Nephron progenitor cell (in vitro differentiated cells): ENCODE data around the gene ALKBH7.

ENCODE experiments used
- DNase-seq: peaks from one replicate; pipeline ENCODE4 v3.0.0; 2021
- H3K27ac Mint-ChIP-seq: 2 replicates; pipeline ENCODE4 v1.8.0; 2021; ENCODE audit warnings: mild to moderate bottlenecking, moderate library complexity, mixed read lengths
- H3K27me3 Mint-ChIP-seq: 2 replicates; pipeline ENCODE4 v1.8.0; 2021; ENCODE audit warnings: mild to moderate bottlenecking, low read depth, mixed read lengths; ENCODE audit not compliant: poor library complexity
- H3K36me3 Mint-ChIP-seq: 2 replicates; pipeline ENCODE4 v1.8.0; 2021; ENCODE audit warnings: low read depth, mixed read lengths
- H3K4me1 Mint-ChIP-seq: 2 replicates; pipeline ENCODE4 v1.8.0; 2021; ENCODE audit warnings: mixed read lengths
- H3K4me3 Mint-ChIP-seq: 2 replicates; pipeline ENCODE4 v1.8.0; 2021; ENCODE audit warnings: mild to moderate bottlenecking, moderate library complexity, mixed read lengths
- H3K9me3 Mint-ChIP-seq: 2 replicates; pipeline ENCODE4 v1.8.0; 2021; ENCODE audit warnings: mild to moderate bottlenecking, moderate library complexity, mixed read lengths
- TF ChIP-seq, protein P1 (sequence below): fragments of 200-600 bp; sonication (generic); IDR thresholded peaks from 2 replicates; pipeline ENCODE4 v1.5.0; 2021; ENCODE audit warnings: antibody characterized with exemption

The ALKBH7 gene

DNA sequence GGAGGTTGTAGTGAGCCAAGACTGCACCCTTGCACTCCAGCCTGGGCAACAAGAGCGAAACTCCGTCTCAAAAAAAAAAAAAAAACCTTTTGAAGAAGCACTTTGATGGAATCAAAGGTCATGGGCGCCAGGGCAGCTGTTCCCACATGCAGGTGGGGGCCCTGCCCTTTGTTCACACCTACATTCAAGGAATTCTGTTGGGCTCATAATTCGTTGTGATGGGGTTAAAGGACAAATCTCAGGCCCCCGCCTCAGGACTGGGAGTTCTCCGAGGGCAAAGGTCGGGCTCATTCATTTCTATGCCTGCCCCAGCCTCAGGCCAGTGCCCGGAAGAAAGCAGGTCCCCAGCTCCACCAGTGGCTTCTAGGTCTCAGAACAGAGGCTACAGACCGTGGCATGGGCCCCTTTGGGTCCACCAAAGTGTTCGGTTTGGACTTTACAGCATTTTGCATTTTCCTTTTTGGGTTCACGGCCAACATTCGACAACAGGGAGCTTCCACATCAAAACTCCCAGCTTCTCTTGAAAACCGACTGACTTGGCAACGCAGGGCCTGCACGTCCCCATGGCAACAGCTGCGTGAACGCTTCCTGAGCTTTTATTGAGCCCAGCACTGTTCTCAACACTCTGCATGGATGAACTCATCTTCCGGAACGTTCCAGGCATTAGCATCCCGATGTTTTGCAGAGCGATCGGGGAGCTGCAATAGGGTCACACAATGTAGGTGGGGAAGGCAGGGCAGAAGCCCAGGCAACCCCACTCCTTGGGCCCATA lies 30.4 kb downstream of the ALKBH7 start:
- no peaks in the 10 kb centered on the region for H3K27me3 Mint-ChIP-seq
- no peak overlapping the region for H3K4me3 Mint-ChIP-seq
- DNase-seq: peak; percentile 27
- H3K36me3 Mint-ChIP-seq: no peaks in the 10 kb centered on the region
- H3K4me1 Mint-ChIP-seq: peaks cover 24% of the 10 kb centered on the region
- H3K9me3 Mint-ChIP-seq: no peaks in the 10 kb centered on the region
- TF ChIP-seq, protein P1, sequence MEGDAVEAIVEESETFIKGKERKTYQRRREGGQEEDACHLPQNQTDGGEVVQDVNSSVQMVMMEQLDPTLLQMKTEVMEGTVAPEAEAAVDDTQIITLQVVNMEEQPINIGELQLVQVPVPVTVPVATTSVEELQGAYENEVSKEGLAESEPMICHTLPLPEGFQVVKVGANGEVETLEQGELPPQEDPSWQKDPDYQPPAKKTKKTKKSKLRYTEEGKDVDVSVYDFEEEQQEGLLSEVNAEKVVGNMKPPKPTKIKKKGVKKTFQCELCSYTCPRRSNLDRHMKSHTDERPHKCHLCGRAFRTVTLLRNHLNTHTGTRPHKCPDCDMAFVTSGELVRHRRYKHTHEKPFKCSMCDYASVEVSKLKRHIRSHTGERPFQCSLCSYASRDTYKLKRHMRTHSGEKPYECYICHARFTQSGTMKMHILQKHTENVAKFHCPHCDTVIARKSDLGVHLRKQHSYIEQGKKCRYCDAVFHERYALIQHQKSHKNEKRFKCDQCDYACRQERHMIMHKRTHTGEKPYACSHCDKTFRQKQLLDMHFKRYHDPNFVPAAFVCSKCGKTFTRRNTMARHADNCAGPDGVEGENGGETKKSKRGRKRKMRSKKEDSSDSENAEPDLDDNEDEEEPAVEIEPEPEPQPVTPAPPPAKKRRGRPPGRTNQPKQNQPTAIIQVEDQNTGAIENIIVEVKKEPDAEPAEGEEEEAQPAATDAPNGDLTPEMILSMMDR: no peak
- peak overlapping the region; percentile 77 for H3K27ac Mint-ChIP-seq

DNA sequence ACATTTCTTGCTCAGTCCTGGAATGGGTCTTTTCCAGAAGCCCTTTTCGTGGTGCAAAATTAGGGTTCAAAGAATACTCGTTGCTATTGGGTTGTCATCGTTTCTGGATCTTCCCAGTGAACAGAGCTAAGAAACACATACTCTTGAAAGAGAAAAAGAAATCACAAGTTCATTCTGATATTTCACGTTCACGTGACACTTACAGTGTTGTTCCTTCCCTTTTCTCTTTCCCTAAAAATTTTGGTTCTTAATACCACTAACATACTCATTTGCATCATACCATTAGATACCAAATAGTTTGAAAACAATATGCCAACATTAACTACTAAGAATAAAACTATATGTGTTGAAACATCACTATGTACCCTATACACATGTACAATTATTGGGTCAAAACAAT lies 33.8 kb downstream of the ALKBH7 start:
- H3K27me3 Mint-ChIP-seq: no peaks in the 10 kb centered on the region

DNA sequence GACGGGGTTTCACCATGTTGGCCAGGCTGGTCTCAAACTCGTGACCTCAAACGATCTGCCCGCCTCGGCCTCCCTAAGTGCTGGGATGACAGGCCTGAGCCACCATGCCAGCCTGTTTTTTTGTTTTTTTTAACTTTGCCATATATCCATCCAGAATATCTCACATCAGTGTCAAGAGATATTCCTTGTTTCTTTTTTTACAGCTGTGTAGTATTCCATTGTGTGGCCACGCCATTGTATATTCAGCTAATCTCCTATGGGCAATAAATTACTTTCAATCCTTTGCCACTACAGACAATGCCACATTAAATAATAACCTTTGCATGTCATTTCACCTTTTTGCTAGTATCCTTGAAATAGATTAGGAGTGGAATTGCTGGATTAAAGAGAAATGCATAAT lies 36.8 kb downstream of the ALKBH7 start:
- H3K9me3 Mint-ChIP-seq: no peaks in the 10 kb centered on the region
- no peak for DNase-seq
- TF ChIP-seq, protein P1: no peak
- no peaks in the 10 kb centered on the region for H3K27me3 Mint-ChIP-seq
- no peak overlapping the region for H3K4me3 Mint-ChIP-seq
- H3K4me1 Mint-ChIP-seq: peaks cover 7% of the 10 kb centered on the region
- H3K36me3 Mint-ChIP-seq: peaks cover 7% of the 10 kb centered on the region
- H3K27ac Mint-ChIP-seq: no peak overlapping the region

More for the DNA sequence above, 33.8 kb downstream of the ALKBH7 start:
- no peak for DNase-seq
- Mint-ChIP-seq H3K9me3 (no peaks in the 10 kb centered on the region), H3K4me3 (no peak overlapping the region), H3K36me3 (no peaks in the 10 kb centered on the region), H3K27ac (no peak overlapping the region), H3K4me1 (peaks cover 20% of the 10 kb centered on the region)
- TF ChIP-seq, protein P1: no peak

DNA sequence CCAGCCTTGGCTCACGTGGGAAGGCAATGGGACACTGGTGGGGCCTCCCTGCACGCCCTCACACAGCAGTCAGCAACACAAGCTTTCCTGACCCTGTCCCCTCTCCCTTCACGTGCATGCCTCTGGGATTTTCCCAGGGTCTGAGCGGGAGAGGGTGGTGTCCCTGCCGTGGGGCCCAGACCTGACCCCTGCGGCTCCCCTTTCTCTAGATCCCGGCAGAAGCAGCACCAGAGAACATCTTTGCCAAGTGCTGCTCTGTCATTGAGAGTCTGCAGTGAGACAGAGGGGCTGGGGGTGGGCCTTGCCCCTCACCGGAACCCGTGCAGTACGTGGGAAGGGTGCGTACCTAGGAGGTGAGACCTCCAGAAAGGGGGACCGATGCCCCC lies 39.5 kb downstream of the ALKBH7 start:
- DNase-seq: no peak
- peaks cover 10% of the 10 kb centered on the region for H3K4me1 Mint-ChIP-seq
- no peak overlapping the region for H3K27ac Mint-ChIP-seq
- H3K36me3 Mint-ChIP-seq: peaks cover 12% of the 10 kb centered on the region
- TF ChIP-seq, protein P1: no peak
- no peaks in the 10 kb centered on the region for H3K9me3 Mint-ChIP-seq
- no peaks in the 10 kb centered on the region for H3K27me3 Mint-ChIP-seq
- no peak overlapping the region for H3K4me3 Mint-ChIP-seq

DNA sequence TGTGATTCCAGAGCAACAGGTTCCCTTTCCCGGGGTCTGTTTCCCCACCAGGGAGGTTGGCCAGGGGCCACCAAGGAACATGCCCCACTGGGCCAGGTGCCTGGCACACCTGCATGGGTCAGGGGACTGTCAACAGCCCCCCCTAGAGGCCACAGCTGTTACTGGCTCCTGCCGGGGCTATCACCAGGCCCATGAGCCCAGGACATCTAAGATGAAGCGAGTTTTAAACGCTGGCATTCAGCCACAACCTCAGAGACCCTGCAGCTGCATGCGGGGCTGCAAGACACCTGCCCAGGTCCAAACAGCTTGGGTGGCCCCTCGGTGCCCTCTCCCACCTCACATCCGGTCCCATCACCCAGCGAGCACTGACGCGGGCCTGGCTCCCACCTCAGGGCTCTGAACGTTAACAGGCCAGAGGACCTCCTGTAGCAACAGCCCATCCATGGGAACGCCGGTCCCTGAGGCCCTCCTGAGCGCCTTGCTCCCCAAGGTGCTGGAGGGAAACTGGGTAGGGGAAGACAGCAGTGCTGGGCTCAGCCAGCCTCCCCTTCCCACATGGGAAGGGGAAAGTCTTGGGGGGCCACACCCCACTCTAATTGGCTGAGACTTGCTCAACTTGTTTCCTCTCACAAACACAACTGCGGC lies 40.0 kb downstream of the ALKBH7 start:
- Mint-ChIP-seq H3K27ac (no peak overlapping the region), H3K27me3 (no peaks in the 10 kb centered on the region), H3K36me3 (peaks cover 12% of the 10 kb centered on the region), H3K4me1 (peaks cover 10% of the 10 kb centered on the region), H3K4me3 (no peak overlapping the region), H3K9me3 (no peaks in the 10 kb centered on the region)
- TF ChIP-seq, protein P1: peak; percentile 52
- peak; percentile 51 for DNase-seq
